H1 (cell line): ENCODE results near the gene ABCF2. TPM values are rescaled to one million over a fixed set of nuclear protein-coding genes. Genes with fewer than 3 reads are reported as not detected.

Experiments used
- CTCF ChIA-PET: fragments of 300-600 bp; sonication (Branson Sonifier 250); formaldehyde crosslinking; loops from one replicate; lab custom pipeline; 2021; ENCODE audit not compliant: partially characterized antibody; lab: Charles Lee
- POLR2A ChIA-PET: fragments of 300-600 bp; sonication (Branson Sonifier 250); formaldehyde crosslinking; loops from one replicate; lab custom pipeline; 2021; ENCODE audit warnings: inconsistent platforms; ENCODE audit not compliant: partially characterized antibody; lab: Charles Lee
- DNase-seq, 2 experiments: peaks; one replicate each; pipeline versions ENCODE4 v3.0.0 to v3.0.0-alpha.2; 2010 to 2022; ENCODE audit warnings: low spot score in 2 of 2, low read depth in 1 of 2, mixed read lengths in 1 of 2
- FAIRE-seq: peaks from 2 replicates; lab custom pipeline; 2011; peaks lifted over from hg19 to GRCh38; lab: Jason Lieb, UNC
- H2AFZ ChIP-seq: 2 replicates; pipeline ENCODE4 v1.8.1; 2012; ENCODE audit warnings: low read length, inconsistent platforms
- H2AK5ac ChIP-seq: 2 replicates; pipeline ENCODE4 v1.6.1; 2013; ENCODE audit warnings: low read depth, low read length
- H2BK120ac ChIP-seq: replicated peaks from 2 replicates; pipeline ENCODE3; 2013; ENCODE audit warnings: low read depth, low read length, inconsistent platforms
- H2BK12ac ChIP-seq: 2 replicates; pipeline ENCODE4 v1.6.1; 2013; ENCODE audit warnings: low read depth, low read length
- H2BK15ac ChIP-seq: 2 replicates; pipeline ENCODE4 v1.6.1; 2013; ENCODE audit warnings: low read length
- H2BK20ac ChIP-seq: 2 replicates; pipeline ENCODE4 v1.6.1; 2013; ENCODE audit warnings: low read length
- H2BK5ac ChIP-seq: 2 replicates; pipeline ENCODE4 v1.6.1; 2013; ENCODE audit warnings: low read depth, low read length
- H3K14ac ChIP-seq: 2 replicates; pipeline ENCODE4 v1.6.1; 2013; ENCODE audit warnings: inconsistent platforms; ENCODE audit not compliant: insufficient read length
- H3K18ac ChIP-seq: 2 replicates; pipeline ENCODE4 v1.6.1; 2013; ENCODE audit warnings: low read length; ENCODE audit errors: extremely low read depth
- H3K23ac ChIP-seq: 2 replicates; pipeline ENCODE4 v1.6.1; 2013; ENCODE audit warnings: inconsistent platforms; ENCODE audit not compliant: insufficient read length
- H3K23me2 ChIP-seq: 2 replicates; pipeline ENCODE4 v1.6.1; 2013; ENCODE audit warnings: low read depth, low read length
- H3K27ac ChIP-seq: 2 replicates; pipeline ENCODE4 v1.6.1; 2011; ENCODE audit warnings: low read depth, low read length, inconsistent platforms
- H3K27me3 ChIP-seq, 4 experiments: replicated peaks in 1 of 4; 1 replicate in 1 of 4; 2 replicates in 3 of 4; pipeline versions ENCODE4 v1.6.1 to v1.8.1; 2011 to 2013; ENCODE audit warnings: low read length in 3 of 4, mild to moderate bottlenecking in 3 of 4, inconsistent platforms in 2 of 4, mixed read lengths in 2 of 4, moderate library complexity in 1 of 4; ENCODE audit not compliant: control insufficient read depth in 3 of 4, insufficient read depth in 3 of 4; ENCODE audit errors: extremely low read depth in 1 of 4
- H3K36me3 ChIP-seq, 4 experiments: 2 replicates each; pipeline versions ENCODE4 v1.6.1 to v1.8.1; 2011 to 2013; ENCODE audit warnings: mild to moderate bottlenecking in 4 of 4, low read length in 3 of 4, moderate library complexity in 2 of 4, control low read depth in 1 of 4, inconsistent platforms in 1 of 4; ENCODE audit not compliant: insufficient read depth in 4 of 4, control insufficient read depth in 2 of 4
- H3K4ac ChIP-seq: replicated peaks from 2 replicates; pipeline ENCODE3; 2013; ENCODE audit warnings: low read length, low read depth, mixed read lengths, inconsistent platforms; ENCODE audit not compliant: insufficient read length
- H3K4me1 ChIP-seq, 4 experiments: replicated peaks in 1 of 4; 1 replicate in 1 of 4; 2 replicates in 3 of 4; pipeline versions ENCODE4 v1.6.1 to v1.8.1; 2011 to 2013; ENCODE audit warnings: low read length in 3 of 4, inconsistent platforms in 2 of 4, mixed read lengths in 1 of 4; ENCODE audit not compliant: insufficient read depth in 4 of 4, control insufficient read depth in 3 of 4
- H3K4me2 ChIP-seq, 2 experiments: 2 replicates each; pipeline versions ENCODE4 v1.6.1 to v1.8.1; 2011 to 2013; ENCODE audit warnings: low read depth in 2 of 2, low read length in 2 of 2, control low read depth in 1 of 2, inconsistent platforms in 1 of 2, mild to moderate bottlenecking in 1 of 2; ENCODE audit not compliant: insufficient read depth in 1 of 2
- H3K4me3 ChIP-seq, 4 experiments: fragments of 200-600, 300-600 bp in 1 of 4; sonication (generic), shearing (Covaris generic), sonication (Bioruptor Twin) in 1 of 4; 2 replicates each; pipeline versions ENCODE4 v1.5.1 to v1.8.1; 2011 to 2016; ENCODE audit warnings: low read length in 4 of 4, low read depth in 3 of 4, control low read depth in 2 of 4, inconsistent platforms in 2 of 4, mild to moderate bottlenecking in 2 of 4, mixed read lengths in 1 of 4, moderate library complexity in 1 of 4; ENCODE audit not compliant: insufficient read depth in 2 of 4; ENCODE audit errors: extremely low read depth in 1 of 4
- H3K56ac ChIP-seq: replicated peaks from 2 replicates; pipeline ENCODE3; 2013; ENCODE audit warnings: low read depth, mild to moderate bottlenecking, mixed read lengths, low read length, inconsistent platforms; ENCODE audit not compliant: insufficient read length
- H3K79me1 ChIP-seq: 2 replicates; pipeline ENCODE4 v1.6.1; 2013; ENCODE audit warnings: low read depth, low read length, control low read depth
- H3K79me2 ChIP-seq, 2 experiments: 2 replicates each; pipeline versions ENCODE4 v1.6.1 to v1.8.1; 2012 to 2013; ENCODE audit warnings: low read length in 2 of 2, mild to moderate bottlenecking in 2 of 2, inconsistent platforms in 1 of 2; ENCODE audit not compliant: insufficient read depth in 2 of 2, control insufficient read depth in 1 of 2
- H3K9ac ChIP-seq, 4 experiments: replicated peaks in 1 of 4; 1 replicate in 1 of 4; 2 replicates in 3 of 4; pipeline versions ENCODE4 v1.6.1 to v1.8.1; 2011 to 2013; ENCODE audit warnings: low read depth in 3 of 4, low read length in 3 of 4, control low read depth in 2 of 4, mild to moderate bottlenecking in 2 of 4, moderate library complexity in 2 of 4, inconsistent platforms in 1 of 4; ENCODE audit errors: extremely low read depth in 1 of 4
- H3K9me3 ChIP-seq, 2 experiments: 2 replicates each; pipeline versions ENCODE4 v1.6.1 to v1.8.1; 2012 to 2013; ENCODE audit warnings: mild to moderate bottlenecking in 2 of 2, moderate library complexity in 2 of 2, control low read depth in 1 of 2, inconsistent platforms in 1 of 2, low read depth in 1 of 2, low read length in 1 of 2, mixed read lengths in 1 of 2; ENCODE audit not compliant: insufficient read depth in 2 of 2
- H4K20me1 ChIP-seq, 2 experiments: replicated peaks in 1 of 2; 2 replicates each; pipeline versions ENCODE3 to v1.8.1; 2011 to 2013; ENCODE audit warnings: inconsistent platforms in 2 of 2, low read length in 2 of 2, mild to moderate bottlenecking in 1 of 2; ENCODE audit not compliant: insufficient read depth in 2 of 2, control insufficient read depth in 1 of 2
- H4K5ac ChIP-seq: 2 replicates; pipeline ENCODE4 v1.6.1; 2013; ENCODE audit warnings: low read length, low read depth, mixed read lengths, inconsistent platforms; ENCODE audit not compliant: insufficient read length
- H4K8ac ChIP-seq: 2 replicates; pipeline ENCODE4 v1.8.0; 2013; ENCODE audit warnings: mild to moderate bottlenecking, moderate library complexity, low read length, inconsistent platforms; ENCODE audit not compliant: insufficient read depth; ENCODE audit errors: extremely low read depth
- H4K91ac ChIP-seq: replicated peaks from 2 replicates; pipeline ENCODE3; 2013; ENCODE audit warnings: low read length, mixed read lengths, inconsistent platforms; ENCODE audit not compliant: insufficient read length
- BCL11A ChIP-seq, 2 experiments: IDR thresholded peaks; one replicate each; pipeline ENCODE4 v1.6.1; 2011; ENCODE audit warnings: low read depth in 2 of 2, low read length in 2 of 2, mild to moderate bottlenecking in 2 of 2
- CHD1 ChIP-seq: IDR thresholded peaks from 2 replicates; pipeline ENCODE4 v1.6.1; 2012; ENCODE audit warnings: low read depth, low read length, improper control_type of control experiment
- E2F6 ChIP-seq: IDR thresholded peaks from 2 replicates; pipeline ENCODE4 v1.6.1; 2012; ENCODE audit warnings: inconsistent platforms
- NRF1 ChIP-seq: IDR thresholded peaks from 2 replicates; pipeline ENCODE4 v1.6.1; 2011; ENCODE audit warnings: mild to moderate bottlenecking, low read depth, low read length, improper control_type of control experiment
- SAP30 ChIP-seq: fragments of 300-600 bp; sonication (generic); IDR thresholded peaks from 2 replicates; pipeline ENCODE4 v1.7.1; 2012; ENCODE audit warnings: low read length, moderate library complexity, mild to moderate bottlenecking, inconsistent platforms; ENCODE audit not compliant: insufficient read depth, insufficient replicate concordance
- TEAD4 ChIP-seq: IDR thresholded peaks from 2 replicates; pipeline ENCODE4 v1.6.1; 2012; ENCODE audit warnings: low read depth, low read length, inconsistent platforms, mixed read lengths
- WGBS, 2 experiments: shearing (Covaris generic) in 1 of 2; methylation state at CpG; one replicate each; pipeline versions ENCODE4 v1.1.6 to v1.1.7; 2013 to 2015; ENCODE audit warnings: low lambda C conversion rate in 2 of 2, mixed read lengths in 2 of 2, inconsistent platforms in 1 of 2, low coverage in 1 of 2, missing lambda C conversion rate in 1 of 2; ENCODE audit not compliant: insufficient replicate concordance in 2 of 2, insufficient coverage in 1 of 2, insufficient read length in 1 of 2; ENCODE audit errors: extremely low coverage in 1 of 2, missing lambda C conversion rate in 1 of 2; 5-methylcytosine and 5-hydroxymethylcytosine counted together
- polyA plus RNA-seq, 7 experiments: library from polyadenylated mRNA; depleted of rRNA in 3 of 7; stranded (reverse) in 5 of 7; unstranded in 2 of 7; fragments of >200 nt in 5 of 7; fragments of 200-250 nt in 2 of 7; gene quantifications; 1 replicate in 5 of 7; 2 replicates in 1 of 7; 4 replicates in 1 of 7; pipeline versions ENCODE4 v1.2.1 to v1.2.3, GENCODE V29; 2011 to 2013; ENCODE audit warnings: missing spikeins in 2 of 7, mixed read lengths in 2 of 7
- total RNA-seq: library from RNA; stranded (reverse); fragmentation: NEBNext Ultra II Directional; extraction: Animal tissue kit (Norgen Biotek cat#: 25700); gene quantifications from 2 replicates; pipeline ENCODE4 v1.2.1, GENCODE V29; 2021

Gene ABCF2
- total and polyA plus RNA-seq, 2 of the 8 experiments (the other 6 are each of a cell fraction or from before 2014, with no cell fraction given) = 28.0 to 55.0 TPM

DNA sequence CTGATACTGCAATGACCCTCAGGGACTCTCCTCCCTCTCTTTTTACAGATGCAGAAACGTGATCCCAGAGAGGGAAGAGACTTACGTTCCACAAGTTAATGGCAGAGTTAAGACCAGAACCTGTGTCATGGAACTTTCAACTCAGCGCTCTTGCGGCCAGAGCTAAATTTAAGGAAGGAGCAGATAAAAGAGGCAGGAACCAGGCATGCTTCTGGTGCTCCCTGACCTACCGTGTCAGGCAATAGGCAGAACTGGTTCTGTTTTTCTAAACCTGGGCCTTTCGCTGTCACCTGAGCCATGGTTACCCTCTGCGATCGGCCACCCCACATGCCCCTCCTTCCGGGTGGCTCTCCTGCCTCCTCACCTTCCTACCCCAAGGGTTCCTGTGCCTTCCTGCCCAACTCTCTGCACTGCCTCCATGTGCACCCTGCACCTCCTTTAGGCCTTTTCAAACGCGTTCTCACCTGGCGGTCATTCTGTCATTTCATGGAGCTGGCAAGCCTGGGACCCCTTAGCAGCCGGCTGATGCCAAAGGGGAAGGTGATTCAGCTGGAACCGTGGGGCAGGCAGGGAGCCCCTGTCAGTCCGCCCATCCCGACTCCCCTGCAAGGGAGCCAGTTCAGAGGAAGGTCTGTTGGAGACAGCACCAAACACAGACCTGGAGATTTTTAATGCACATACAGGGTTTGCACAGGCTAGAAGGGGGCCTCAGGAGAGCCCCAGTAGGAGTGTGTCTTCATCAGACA, 51.8 kb downstream of the ABCF2 start:
- H2BK5ac ChIP-seq = no peak overlapping the region
- H3K9ac ChIP-seq = no peak overlapping the region
- H2BK15ac ChIP-seq = no peak overlapping the region
- POLR2A ChIA-PET = interaction anchor here (0.6 to 1.3 kb wide), 3 partner anchors 8 to 781 kb away, joined by 3 to 4 read pairs (median 3); partner anchors contain the start of gene H2BK1
- H4K91ac ChIP-seq = no peak overlapping the region
- H3K27me3 ChIP-seq = peaks cover 10 to 41% (median 31%) of the 10 kb centered on the region in 4 experiments
- no peak overlapping the region; the same call in 1 of the 2 replicates for H4K8ac ChIP-seq
- H3K79me1 ChIP-seq = no peaks in the 10 kb centered on the region
- no peak overlapping the region for H3K27ac ChIP-seq
- peak overlapping the region; percentile 76; the same call in 1 of the 2 replicates for H2BK12ac ChIP-seq
- no peak overlapping the region for H3K4me2 ChIP-seq
- no peak overlapping the region for H2AFZ ChIP-seq
- H3K23me2 ChIP-seq = no peaks in the 10 kb centered on the region
- H2BK20ac ChIP-seq = no peak overlapping the region
- H3K4me1 ChIP-seq = no peaks in the 10 kb centered on the region; a peak in 1 of 7 replicates
- H3K9me3 ChIP-seq = peaks cover 1 to 14% of the 10 kb centered on the region in 2 experiments; a peak in 2 of 4 replicates
- H3K4ac ChIP-seq = no peak overlapping the region
- CTCF ChIA-PET = interaction anchor here (0.8 to 7.4 kb wide), 22 partner anchors 9 to 157 kb away, joined by 3 to 52 read pairs (median 4); no protein-coding TSS in a partner anchor
- FAIRE-seq = no peak
- no peak overlapping the region for H4K5ac ChIP-seq
- H3K23ac ChIP-seq = no peak overlapping the region
- peaks cover 0 to 6% (median 0%) of the 10 kb centered on the region in 4 experiments; a peak in 1 of 8 replicates for H3K36me3 ChIP-seq
- H3K18ac ChIP-seq = no peak overlapping the region
- H3K56ac ChIP-seq = no peak overlapping the region
- H3K79me2 ChIP-seq = no peaks in the 10 kb centered on the region
- no peak overlapping the region for H2AK5ac ChIP-seq
- 80% methylated on average over 16 of the region's 16 CpGs; no CpG with 5 or more reads in 1 of the 2 experiments for WGBS, 2 experiments
- H2BK120ac ChIP-seq = no peak overlapping the region
- no peak for DNase-seq
- no peaks in the 10 kb centered on the region for H4K20me1 ChIP-seq
- H3K4me3 ChIP-seq = no peak overlapping the region
- no peak overlapping the region for H3K14ac ChIP-seq
- TF ChIP-seq BCL11A (IDR thresholded peaks at IDR 0.05; ENCODE audit: low read depth in 2 of 2, low read length in 2 of 2) (no peak), CHD1 (no peak), TEAD4 (no peak), E2F6 (no peak), SAP30 (no peak), NRF1 (no peak)
- TF ChIP-seq, all 59 proteins: peak for 0
